ENCODE results near the gene CLBA1.
"Not testable (repeated sequence)": the region's sequence is repeated elsewhere in the genome, so short reads cannot be mapped to it uniquely, and the experiment has no call there.

CLBA1 gene

GRCh38 chr14:104947881-104948735, 37.5 kb upstream of the CLBA1 start:
- DNase-seq (ENCODE audit: low spot score) = not testable (repeated sequence)

GRCh38 chr14:104948736-104949031, 36.9 kb upstream of the CLBA1 start:
- DNase-seq (ENCODE audit: low spot score) = no peak

- DNase-seq (ENCODE audit: low spot score) = not testable (repeated sequence)
Measured at GRCh38 chr14:104949406-104949955, 36.1 kb upstream of the CLBA1 start.

- no peak for DNase-seq (ENCODE audit: low spot score)
Measured at GRCh38 chr14:104950021-104950420, 35.6 kb upstream of the CLBA1 start.

GRCh38 chr14:104950701-104951100, 34.9 kb upstream of the CLBA1 start:
- DNase-seq (ENCODE audit: low spot score) = not testable (repeated sequence)

GRCh38 chr14:104951863-104952657, 33.5 kb upstream of the CLBA1 start:
- DNase-seq (ENCODE audit: low spot score) = not testable (repeated sequence)

GRCh38 chr14:104953097-104953496, 32.5 kb upstream of the CLBA1 start:
- DNase-seq (ENCODE audit: low spot score) = no peak

GRCh38 chr14:104953896-104954656, 31.5 kb upstream of the CLBA1 start:
- no peak for DNase-seq (ENCODE audit: low spot score)

GRCh38 chr14:104954746-104955395, 30.7 kb upstream of the CLBA1 start:
- DNase-seq (ENCODE audit: low spot score) = no peak

- DNase-seq (ENCODE audit: low spot score) = no peak
Measured at GRCh38 chr14:104955396-104955770, 30.2 kb upstream of the CLBA1 start.

- DNase-seq (ENCODE audit: low spot score) = no peak
Measured at GRCh38 chr14:104956290-104956890, 29.2 kb upstream of the CLBA1 start.

- DNase-seq (ENCODE audit: low spot score) = no peak
Measured at GRCh38 chr14:104957146-104958113, 28.2 kb upstream of the CLBA1 start.

GRCh38 chr14:104964546-104964945, 21.0 kb upstream of the CLBA1 start:
- DNase-seq (ENCODE audit: low spot score) = no peak

- no peak for DNase-seq (ENCODE audit: low spot score)
Measured at GRCh38 chr14:104965561-104966231, 19.9 kb upstream of the CLBA1 start.

GRCh38 chr14:104966261-104966865, 19.2 kb upstream of the CLBA1 start:
- DNase-seq (ENCODE audit: low spot score) = no peak

- DNase-seq (ENCODE audit: low spot score) = no peak
Measured at GRCh38 chr14:104966981-104967385, 18.6 kb upstream of the CLBA1 start.

GRCh38 chr14:104967386-104968152, 18.0 kb upstream of the CLBA1 start:
- DNase-seq (ENCODE audit: low spot score) = no peak

- DNase-seq (ENCODE audit: low spot score) = no peak
Measured at GRCh38 chr14:104968153-104968527, 17.4 kb upstream of the CLBA1 start.

All from CD4-positive, alpha-beta T cell treated with Interleukin-15 for 4 hours (primary cell).